GM19372 (cell line): ENCODE measurements around the gene FOXI3.

Experiments
- ATAC-seq: cut with Tn5 transposase; IDR thresholded peaks from one replicate; pipeline ENCODE4 v1.9.1; 2021; ENCODE audit warnings: mild to moderate bottlenecking, low read depth, moderate library complexity; ENCODE audit not compliant: unreplicated experiment

Gene FOXI3

DNA sequence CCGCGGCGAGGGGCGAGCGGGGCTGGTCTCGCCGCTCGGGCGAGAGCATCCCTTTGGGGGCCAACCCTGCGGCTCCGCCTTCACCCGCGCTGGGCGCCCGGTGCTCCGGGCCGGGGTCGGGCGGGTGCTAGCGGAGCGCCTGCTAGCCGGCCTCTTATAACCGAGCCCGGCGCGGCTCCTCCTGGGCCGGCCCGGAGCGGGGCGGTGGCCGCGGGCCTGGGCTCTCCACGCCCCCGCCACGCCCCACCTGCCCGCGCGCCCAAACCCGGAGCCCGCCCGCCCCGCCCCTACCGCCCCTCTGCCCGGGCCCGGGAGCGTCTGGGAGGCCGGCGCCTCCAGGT is at the start of gene FOXI3:
TSS of gene FOXI3 (minus strand) at position 129 of the 341 bp plus-strand sequence. CDS start 158 bp downstream, outside the sequence.
- no peak for ATAC-seq

DNA sequence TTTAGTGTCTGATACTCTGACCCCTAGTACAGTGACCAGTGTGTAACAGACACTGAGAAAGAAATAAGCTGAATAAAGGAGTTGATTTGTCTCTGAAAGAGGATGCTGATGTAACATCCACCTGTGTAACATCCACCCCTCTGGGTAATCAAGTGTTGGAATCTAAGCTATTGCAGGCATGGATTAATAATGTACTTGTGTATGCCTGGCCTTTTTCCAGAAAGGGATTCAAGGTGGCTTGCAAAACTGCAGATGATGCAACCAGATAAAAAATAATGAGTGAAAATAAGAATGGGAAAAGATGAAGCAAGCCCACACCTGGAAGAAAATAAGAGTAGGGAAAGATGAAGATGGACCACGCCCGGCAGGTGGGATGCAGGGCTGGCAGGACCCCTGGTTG is 48.2 kb upstream of the FOXI3 start:
- no peak for ATAC-seq

DNA sequence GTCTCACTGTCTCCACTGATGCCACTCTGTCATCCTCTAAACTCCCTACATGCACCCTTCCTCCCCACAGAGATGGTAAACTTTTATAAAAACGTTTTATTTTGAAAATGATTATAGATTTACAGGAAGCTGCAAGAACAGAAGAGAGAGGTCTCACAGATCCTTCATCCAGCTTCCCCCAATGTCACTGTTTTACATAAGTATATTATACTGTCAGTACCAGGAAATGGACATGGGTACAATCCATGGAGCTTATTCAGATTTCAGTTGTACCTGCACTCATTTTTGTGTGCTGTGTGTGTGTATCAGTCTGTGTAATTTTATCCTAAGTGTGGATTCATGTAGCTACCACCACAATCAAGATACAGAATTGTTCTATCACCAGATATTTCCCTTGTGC is 46.7 kb upstream of the FOXI3 start:
- no peak for ATAC-seq

DNA sequence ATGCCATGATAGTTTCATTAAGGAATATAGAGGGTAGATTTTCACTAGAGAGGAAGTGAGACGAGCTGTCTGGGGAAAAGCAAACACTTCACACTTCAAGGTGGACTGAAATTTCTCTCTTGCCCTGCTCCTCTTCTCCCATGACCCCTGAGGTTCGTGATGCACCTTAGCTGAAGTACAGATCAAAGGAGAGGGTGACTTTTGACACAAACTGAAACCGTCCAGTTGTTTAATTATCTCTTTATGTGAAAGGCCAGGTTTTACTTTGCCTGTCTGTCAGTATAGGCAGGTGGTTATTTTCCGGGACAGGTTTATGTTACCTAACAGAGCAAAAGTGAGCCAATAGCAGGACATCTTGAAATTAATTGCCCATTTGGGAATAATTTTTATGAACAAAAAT is 41.0 kb upstream of the FOXI3 start:
- ATAC-seq, result no peak

DNA sequence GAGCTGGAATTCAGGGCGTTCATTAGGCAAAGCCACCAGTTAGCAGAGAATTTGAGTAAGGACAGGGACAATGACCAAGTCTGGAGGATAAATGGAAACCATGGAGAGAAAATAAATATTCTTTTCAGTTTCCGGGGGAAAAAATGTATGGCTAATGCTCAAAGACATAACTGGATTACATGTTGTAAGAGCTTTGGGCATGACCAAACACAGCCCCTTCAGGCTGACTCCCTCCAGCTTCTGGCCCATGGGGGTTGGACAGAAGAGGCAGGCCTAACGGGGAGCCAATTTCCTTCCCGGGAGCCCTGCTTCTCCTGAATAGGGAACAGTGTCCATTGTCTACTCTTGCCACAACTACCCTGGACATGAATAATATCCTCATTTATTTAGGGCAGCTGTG is 39.5 kb upstream of the FOXI3 start:
- ATAC-seq, result no peak

DNA sequence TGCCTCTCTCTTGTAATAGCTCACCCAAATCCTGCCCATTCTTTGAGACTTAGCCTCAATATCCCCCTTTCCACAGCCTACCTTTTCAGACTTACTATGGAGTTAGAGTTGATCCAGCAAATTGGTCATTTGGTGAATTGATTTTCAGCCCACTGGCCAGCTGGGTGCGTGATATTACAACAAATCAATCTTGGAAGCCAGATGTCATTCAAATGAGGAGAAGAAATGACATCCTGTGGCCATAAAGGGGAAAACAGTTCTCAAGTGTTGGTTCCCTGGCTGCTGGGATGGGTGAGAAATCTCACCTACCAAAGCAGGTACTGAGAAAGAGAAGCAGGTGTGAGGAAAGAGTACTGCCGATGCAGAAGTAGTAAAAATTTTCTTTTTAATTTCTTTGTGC is 36.7 kb upstream of the FOXI3 start:
- no peak for ATAC-seq

DNA sequence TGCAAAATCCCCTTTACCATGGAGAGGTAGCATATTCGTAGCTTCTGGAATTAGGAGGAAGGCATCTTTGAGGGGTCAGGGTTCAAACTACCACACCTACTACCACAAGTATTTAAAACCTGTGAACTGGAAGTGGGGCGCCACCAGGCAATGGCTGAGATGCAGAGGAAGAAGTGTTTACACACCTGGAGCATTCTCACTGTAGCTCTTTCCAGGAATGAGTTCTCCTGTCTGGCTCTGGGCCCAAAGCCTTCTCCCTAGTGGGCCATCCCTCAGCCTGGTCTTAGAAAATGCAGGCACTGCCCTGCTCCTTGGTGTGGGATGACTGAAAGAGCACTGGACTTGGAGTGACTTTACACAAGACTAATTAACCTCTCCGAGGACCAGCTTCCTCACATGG is 30.7 kb upstream of the FOXI3 start:
- ATAC-seq, result no peak

DNA sequence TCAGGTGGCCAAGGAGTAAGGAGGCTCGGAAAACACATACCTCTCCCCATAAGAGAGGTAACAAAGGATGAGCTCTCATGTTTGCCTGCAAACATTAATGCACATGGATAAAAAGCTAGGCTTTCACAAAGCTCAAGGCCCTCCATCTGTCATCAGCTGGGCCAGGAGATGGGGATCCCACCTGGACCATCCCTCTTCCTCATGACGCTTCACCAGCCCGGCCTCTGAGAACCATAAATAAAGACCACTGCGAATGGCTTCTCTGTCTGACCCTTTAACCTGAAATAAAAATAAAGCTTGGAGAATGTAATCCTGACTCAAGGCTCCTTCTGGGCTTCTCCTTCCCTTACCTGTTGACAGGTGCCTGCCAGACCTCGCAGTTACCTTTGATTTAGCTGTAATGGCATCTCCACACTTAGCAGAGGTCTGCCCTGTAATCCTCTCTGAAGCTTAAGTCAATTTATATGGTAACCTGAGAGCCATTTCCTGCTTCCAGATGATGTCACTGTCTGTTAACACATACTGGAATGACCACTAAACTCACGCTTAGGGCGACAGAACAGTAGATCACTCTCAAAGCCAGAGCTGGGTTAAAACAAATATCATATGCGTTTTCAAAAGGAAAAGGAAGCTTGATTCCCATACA is 29.3 kb upstream of the FOXI3 start:
- ATAC-seq, result no peak

DNA sequence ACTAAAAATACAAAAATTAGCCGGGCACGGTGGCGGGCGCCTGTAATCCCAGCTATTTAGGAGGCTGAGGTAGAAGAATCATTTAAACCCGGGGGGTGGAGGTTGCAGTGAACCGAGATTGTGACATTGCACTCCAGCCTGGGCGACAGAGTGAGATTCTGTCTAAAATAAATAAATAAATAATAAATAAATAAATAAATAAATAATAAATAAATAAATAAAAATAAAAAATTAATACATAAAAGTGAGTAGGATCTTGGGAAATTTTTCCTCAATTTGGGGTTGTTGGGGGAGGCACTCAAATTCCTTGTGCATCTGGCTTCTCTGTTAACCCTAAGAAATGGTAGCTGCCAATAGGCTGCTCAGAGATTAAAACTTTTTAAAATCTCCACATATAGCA is 20.3 kb upstream of the FOXI3 start:
- no peak for ATAC-seq

DNA sequence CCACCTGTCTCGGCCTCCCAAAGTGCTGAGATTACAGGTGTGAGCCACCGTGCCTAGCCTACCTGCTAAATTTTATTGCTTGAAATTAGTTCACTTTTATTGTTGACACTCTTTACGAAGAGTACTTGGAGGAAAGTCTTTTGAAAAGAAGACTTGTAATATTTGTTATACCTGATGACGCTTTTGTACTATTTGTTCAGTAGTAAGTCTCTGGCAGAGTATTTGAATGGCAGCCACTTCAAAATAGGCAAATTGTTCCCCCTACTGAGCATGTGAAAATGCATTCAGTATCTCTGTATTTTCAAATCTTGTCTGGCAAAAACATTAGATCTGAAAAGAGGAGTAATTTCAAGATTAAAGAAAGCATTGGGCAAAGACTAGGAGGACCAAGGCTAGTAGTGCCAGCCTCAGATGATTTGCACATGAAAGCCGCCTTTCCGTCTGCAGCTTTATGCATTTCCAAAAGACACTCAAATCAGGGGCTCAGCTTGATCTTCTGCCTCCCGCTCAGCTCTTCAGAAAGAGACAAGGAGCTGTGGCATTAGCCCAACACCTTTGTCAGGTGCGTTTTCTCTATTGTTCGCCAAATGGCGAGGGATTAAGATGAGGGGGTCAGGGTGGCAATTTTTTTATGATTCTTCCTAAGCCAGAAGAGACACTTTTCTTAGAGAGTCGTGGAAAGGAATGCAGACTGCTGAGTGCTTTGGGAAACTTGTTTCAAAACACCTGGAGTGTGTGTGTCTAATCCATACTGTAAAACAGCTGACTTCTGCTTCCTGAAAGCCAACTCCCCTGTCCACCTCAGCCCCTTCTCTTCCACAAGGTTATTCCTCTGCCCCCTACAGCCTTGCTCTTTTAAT is 18.8 kb upstream of the FOXI3 start:
- no peak for ATAC-seq

DNA sequence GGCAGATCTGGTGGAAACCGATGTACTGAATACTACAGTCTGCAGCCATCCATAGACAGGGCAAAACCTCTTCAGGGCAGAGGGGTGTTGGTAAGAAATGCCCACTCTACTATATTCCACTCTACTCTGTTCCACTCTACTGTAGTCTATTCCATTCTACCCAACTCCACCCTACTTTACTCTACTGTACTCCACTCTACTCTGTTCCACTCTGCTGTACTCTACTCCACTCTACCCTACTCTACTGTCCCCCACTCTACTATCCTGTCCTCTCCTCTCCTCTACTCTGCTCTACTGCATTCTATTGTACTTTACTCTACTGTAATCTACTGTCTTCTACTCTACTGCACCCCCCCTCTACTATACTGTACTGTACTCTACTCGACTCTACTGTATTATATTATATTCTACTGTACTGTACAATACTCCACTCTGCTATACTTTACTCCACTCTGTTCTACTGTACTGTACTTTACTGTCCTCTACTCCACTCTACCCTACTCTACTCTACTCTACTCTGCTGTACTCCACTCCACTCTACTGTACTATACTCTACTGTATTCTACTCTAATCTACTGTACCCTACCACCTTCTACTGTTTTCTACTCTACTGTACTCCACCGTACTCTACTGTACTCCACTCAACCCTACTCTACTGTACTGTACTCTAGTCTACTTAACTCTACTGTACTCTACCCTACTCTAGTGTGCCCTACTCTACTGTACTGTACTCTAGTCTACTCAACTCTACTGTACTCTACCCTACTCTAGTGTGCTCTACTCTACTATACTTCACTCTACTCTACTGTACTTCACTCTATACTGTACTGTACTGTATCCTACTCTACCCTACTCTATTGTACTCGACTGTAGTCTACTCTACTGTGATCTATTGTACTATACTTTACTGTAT is 17.0 kb upstream of the FOXI3 start:
- no peak for ATAC-seq

DNA sequence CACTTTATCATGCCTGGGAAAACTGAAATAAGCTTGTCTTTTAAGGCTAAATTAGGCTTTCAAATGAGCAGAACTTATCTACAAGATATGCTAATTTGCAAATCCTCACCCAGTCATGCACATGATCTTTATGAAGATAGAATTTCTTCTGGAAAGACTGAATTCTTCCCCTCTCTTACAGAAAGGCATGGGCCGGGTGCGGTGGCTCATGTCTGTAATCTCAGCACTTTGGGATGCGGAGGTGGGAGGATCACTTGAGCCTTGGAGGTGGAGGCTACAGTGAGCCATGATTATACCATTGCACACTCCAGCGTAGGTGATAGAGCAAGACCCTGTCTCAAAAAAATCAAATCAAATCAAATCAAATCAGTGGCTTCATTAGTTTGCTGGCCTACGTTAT is 11.7 kb upstream of the FOXI3 start:
- ATAC-seq, result no peak

DNA sequence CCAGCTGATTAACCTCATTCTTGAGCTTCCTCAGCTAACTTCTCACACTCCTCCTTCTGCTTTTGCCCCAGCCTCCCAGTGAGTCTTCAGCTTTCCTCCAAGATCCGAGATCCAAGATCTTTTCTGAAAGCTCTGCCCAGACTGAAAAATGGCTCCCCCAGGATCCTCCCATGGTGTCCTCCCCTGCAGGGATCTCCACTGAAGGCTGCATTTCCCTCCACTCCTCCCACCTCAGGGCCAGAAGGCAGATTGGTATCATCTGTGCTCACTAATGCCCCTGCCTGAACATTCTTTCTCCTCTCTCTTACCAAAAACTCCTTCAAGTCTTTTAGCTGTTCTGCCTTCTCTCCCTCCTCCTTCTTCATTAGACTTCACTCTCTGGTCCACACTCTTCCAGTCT is 6.1 kb upstream of the FOXI3 start:
- ATAC-seq, result no peak

DNA sequence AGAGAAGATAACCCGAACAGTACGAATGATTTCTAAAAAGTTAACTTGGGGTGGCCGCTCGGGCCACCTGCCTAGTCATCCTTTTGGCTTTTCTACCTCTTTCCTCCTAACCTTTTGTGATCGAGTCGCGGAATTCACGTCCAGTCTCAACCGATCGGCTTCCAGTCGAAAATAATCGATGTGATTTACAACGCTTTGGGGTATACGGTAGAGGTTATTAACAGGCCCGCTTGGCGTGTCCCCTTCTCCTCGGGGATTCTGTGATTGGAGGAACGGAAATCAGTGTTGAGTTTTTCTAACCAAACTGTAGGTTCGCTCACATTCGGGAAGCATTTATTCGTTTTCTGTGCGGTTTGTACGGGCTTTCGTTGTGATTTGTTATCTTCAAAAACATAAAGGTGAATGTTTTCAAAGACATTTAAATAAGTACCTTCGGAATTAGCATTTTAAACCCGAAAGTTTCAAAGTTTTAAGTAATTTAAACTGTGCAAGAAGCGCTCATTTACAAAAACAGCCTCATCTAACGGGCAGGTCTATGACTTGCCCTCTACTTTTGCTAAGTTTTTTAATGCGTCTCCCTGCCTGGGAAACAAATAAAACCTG is 588 bp upstream of the FOXI3 start:
- no peak for ATAC-seq

DNA sequence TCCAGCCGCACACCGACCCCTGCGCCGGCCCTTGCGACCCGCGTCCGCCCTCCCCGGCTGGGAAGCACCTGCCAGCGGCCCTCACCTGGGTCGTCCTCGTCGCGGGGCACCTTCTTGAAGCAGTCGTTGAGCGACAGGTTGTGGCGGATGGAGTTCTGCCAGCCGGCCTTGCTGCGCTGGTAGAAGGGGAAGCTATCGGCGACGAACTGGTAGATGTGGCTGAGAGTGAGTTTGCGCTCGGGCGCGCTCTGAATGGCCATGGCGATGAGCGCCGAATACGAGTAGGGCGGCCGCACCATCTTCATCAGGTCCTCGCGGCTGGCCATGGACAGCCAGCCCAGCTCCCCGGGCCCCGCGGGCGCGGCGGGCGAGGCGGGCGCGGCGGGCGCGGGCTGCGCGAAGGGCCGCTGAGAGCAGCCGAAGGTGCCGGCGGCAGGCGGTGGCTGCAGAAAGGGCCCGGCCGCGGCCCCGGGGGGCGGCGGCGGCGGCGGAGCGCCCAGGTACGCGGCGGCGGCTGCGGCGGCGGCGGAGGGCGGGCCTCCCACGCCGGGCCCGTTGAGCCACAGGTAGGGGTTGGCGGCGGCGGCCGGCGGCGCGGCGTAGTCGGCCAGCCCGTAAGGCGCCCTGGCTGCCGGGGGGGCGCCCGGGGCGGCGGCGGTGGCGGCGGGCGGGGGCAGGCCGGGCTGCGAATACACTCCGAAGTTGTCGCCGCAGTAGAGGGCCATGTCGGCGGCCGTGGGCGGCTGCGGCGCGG is 505 bp downstream of the FOXI3 start:
- no peak for ATAC-seq

DNA sequence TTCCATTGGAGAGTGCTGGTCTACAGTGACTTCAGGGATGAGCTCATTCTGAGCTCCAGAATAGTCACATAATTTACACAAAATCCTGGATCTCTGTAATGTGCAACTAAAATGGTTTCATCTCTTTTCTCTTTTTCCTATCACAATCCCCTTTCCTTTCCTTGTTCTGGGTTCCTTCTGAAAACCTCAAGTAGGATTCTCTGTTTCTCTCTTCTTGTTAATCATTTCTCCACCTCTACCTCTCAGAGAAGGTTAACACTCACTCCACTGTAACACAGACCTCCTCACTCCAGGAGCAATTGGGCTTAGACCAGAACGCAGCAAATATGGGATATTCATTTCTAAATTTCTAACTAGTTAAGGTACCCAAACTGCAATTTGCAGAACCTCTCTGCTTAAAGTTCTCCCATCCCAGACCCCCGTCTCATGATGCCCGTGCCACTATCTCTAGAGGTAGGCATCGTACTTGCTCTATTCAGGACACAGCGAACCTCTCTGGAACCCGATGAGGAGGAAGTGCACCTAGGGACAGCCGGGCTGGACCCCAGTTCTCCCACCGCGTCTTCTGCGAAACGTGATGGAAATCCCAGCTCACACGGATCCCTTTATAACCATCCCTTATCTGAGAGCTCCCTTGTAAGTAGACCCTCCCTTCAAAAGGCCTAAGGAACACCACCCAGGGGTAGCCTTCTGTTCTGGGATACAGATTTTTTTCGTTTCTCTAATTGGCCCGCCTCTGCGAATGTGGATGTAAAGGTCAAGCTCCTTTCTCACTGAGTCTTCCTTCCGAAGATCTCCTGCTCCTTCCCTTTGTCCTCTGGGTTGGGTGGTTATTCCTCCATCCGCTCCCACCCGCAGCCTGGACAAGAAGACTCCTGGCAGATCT is 1.3 kb downstream of the FOXI3 start:
- no peak for ATAC-seq

DNA sequence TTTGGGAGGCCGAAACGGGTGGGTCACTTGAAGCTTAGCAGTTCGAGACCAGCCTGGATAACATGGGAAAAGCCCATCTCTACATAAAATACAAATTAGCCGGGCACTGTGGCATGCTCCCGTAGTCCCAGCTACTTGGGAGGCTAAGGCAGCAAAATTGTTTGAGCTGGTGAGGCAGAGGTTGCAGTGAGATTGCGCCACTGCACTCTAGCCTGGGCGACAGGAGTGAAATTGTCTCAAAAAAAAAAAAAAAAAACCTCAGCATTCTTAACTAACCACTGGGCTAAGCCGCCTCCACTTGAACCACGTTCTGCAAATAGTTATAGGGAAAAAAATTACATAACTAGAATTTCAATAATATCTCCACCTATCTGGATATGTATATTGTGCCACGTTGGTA is 2.3 kb downstream of the FOXI3 start:
- ATAC-seq, result no peak

DNA sequence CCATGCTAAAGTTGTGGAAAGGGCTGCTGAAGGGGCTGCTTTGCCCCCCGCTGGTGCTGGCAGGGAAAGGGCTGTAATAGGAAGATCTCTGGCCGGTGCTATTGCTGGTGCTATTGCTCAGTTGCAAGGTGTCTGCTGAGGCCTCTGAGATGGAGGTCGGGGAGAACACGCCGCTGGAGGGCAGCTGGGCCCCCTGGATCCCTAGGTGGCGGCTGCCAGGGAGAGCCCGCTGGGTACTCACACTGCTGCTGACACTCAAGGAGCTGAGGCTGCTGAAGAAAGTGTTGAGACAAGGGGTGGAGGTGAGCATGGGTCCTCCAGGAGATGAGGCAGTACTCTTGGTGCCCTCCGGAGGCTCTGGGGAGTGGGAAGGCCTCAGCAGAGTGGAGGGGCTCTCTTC is 4.2 kb downstream of the FOXI3 start:
- ATAC-seq, result no peak

DNA sequence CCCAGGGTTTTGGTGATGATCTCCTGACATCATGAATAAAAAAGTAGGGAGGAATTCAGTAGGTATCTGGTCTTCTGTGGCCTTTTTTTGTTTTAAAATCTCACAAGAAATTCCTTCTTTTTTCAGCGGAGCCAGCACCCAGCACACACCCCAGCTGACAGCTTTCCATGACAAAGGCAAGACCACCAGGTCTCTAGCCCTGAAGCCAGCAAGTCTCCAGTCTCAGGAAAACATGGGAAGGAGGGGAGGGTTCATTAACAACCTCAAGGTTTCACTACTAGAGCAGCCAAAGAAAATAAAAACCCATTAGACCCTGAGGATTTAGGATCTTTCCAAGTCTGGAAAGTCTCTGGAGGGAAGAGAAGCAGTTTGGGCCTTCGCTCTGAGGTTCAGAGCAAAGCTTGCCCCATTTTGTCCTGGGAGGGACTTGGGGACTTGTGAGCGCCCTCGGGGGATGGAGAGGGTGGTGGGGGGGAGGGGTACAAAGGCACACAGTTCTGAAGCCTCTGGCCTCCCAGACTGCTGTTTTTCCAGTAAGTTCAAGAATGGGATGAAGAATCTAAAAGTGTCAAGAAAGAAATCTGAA is 9.0 kb downstream of the FOXI3 start:
- ATAC-seq, result no peak
